Stimulated activated CD4-positive, alpha-beta T cell treated with anti-CD3 and anti-CD28 coated beads, Interleukin-15, amount 100 ng/mL, for 48 hours (primary cell): Measurements from ENCODE around the gene WTIP.
"Not testable (repeated sequence)": the region's sequence is repeated elsewhere in the genome, so short reads cannot be mapped to it uniquely, and the experiment has no call there.

Experiments used
- DNase-seq, 2 donors: peaks; one replicate each; pipeline ENCODE4 v3.0.0-alpha.2; 2020; ENCODE audit warnings: low read depth in 2 of 2

WTIP gene

DNA sequence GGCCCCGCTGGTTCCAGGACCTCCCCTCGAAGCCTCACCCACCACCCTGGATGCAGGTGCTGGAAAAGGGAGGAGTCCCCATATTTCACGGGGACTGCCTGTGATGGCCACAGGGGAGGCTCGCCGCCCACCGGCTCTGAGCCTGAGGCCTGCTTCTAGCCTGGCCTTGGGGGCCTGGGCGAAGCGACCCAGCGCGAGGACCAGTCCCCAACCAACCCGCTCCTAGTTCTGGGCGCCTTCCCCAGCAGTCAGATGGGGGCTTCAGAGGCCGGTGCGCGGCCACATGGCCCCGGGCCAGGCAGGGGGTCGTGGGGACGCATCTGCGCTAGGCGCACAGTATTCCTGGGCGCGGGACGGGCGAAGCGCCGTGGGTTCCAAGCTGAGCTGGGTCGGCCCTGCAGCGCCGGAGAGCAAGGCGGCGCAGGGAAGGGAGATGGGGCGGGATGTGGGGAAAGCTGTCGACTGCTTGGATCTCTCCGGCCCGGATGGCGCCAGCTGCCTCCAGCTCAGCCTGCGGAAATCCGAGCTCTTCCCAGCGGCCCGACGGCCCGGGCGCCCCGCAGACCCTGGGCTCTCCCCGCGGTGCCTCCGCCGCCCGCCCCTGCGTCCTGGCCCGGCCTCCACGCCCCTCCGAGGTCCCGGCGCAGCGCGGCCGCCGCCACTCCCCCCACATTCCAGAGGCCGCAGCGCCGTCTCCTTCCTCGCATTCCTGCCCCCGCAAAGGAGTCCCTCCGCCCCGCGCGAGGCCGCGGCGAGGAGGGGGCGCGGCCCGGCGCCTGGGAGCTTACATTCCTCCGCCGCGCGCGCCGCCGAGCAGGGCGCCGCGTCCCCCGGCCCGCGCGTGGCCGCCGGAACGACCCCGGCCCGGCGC, at the start of gene WTIP:
WTIP (plus strand) TSS at position 788 of the 871 bp plus-strand sequence. CDS start 217 bp downstream, outside the sequence.
- DNase-seq: no peak

DNA sequence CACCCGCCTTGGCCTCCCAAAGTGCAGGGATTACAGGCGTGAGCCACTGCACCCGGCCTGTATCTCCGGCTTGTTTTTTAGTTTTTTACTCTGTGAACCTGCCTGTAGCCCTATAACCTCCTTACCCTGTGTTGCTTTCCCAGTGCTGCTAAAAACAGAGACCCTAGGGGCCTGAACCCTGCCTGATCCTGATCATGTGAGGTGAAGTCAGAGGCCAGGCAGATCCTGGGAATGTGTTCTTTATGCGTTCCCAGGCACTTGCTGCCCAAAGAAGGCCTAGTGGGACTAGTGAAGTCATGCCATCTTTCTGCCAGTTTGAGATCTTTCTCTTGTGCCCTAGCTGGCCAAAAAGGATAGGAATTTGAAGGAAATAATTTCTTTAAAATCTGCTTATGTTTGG, 48.8 kb upstream of the WTIP start:
- DNase-seq: no peak

DNA sequence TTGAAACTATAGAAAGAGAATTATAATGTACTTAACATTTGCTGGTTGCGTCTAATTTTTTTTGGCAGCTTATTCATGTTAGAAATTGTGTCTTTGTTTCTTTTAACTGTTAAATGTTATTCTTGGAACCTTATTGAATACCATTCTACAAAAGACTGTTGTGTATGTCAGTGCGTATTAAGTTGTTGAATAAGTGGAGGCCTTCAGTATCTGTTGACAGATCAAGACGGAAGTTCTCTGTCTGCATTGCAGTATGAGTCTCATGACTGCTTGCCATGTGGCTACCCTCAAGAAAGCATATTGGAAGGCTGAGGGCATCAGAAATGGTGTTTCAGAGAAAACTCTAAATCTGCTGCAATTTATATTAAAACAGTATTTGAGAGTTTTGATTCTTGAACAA, 44.8 kb upstream of the WTIP start:
- DNase-seq: no peak

DNA sequence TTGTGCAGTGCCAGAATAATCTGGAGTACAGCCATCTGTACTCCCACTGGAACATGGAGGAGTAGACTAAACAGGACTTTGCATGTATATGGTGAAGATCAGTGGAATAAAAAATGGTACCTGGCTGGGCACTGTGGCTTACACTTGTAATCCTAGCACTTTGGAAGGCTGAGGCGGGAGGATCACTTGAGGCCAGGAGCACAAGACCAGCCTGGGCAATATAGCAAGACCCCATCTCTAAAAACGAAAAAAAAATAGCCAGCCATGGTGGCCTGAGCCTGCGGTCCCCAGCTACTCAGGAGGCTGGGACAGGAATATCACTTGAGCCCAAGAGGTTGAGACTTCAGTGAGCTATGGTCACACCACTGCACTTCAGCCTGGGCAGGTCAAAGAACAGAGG, 33.4 kb upstream of the WTIP start:
- DNase-seq: no peak

DNA sequence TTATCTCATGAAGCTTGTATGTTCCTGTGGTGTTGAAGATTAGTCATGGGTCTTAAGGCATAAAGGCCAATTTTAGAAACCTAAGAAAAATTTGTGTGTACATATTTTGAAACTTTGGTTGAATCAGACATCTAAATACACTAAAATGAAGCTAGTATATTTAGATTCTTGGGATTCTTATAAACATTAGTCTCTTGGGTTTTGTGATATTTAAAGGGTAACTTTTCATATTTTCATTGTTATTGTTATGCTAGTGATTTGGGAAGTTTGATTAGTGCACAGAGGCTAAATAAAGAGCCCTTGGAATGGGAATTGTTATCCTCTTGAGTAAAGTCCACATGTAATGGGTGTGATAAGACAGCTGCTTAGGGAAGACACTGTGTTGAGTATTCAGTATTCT, 28.8 kb upstream of the WTIP start:
- DNase-seq: no peak

DNA sequence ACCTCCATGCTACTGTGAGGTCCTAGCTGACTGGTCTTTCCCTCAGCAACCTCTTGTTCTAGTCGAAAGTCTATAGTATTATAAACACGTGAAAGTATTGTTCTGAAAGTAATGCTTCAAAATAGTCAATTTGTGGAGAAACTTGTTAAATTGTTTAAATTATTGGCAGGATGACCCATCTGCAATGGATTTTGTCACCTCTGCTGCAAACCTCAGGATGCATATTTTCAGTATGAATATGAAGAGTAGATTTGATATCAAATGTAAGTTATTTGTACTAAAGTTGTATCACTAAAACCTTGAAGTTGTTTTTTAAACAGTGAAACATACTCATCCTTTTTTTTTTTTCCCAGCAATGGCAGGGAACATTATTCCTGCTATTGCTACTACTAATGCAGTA, 27.5 kb upstream of the WTIP start:
- no peak for DNase-seq

DNA sequence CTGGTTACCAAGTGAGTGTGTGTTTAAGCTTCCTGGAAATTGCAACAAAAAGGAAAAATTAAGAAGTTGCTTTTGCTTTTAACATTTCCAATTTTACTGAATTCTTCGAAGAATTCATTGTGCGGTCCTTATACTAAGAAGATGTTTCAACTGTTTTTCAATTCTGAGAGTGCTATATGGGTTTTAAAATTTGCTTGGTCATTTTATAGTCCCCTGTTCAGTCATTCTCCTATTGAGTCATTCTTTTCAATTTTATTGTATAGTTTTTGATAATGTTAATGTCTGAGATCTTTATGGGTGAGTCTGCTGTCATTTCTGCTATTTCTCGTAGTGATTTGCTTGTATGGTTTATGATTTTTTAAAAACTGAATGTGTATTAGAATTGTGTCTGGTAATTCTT, 26.9 kb upstream of the WTIP start:
- DNase-seq: no peak

DNA sequence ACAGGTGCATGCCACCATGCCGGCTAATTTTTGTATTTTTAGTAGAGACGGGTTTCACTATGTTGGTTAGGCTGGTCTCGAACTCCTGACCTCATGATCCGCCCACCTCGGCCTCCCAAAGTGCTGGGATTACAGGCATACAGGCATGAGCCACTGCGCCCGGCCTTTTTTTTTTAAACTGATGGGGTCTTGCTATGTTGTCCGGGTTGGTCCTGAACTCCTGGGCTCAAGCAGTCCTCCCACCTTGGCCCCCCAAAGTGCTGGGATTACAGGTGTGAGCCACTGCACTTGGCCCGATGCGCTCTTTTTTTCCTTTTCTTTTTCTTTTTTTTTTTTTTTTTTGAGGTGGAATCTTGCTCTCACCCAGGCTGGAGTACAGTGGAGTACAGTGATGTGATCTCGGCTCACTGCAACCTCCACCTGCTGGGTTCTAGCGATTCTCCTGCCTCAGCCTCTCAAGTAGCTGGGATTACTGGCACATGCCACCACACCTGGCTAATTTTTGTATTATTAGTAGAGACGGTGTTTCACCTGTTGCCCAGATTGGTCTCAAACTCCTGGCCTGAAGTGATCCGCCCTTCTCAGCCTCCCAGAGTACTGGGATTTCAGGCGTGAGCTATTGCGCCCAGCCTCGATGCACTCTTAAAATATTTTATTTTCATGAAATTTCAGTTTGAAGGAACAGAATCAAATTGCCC, 25.6 kb upstream of the WTIP start:
- DNase-seq: not testable (repeated sequence)

DNA sequence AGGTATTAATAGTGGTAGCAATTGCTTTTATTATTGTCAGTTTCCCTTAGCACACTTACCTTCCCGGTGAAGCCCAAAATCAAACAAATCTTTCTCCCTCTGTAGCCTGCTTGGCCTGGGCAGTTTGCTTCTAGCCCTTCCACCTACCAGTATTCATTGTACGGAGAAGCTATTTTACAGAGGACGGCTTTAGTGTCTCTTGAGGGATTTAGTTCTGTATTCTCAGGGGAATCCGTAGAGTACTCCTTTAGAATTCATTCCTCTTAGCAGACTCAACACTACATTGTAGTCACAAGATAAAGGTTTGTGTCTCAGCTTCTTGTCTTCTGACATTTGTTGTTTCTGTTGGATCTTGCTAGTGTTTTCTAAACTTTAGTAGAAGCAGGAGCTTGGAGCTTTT, 24.1 kb upstream of the WTIP start:
- DNase-seq: no peak

DNA sequence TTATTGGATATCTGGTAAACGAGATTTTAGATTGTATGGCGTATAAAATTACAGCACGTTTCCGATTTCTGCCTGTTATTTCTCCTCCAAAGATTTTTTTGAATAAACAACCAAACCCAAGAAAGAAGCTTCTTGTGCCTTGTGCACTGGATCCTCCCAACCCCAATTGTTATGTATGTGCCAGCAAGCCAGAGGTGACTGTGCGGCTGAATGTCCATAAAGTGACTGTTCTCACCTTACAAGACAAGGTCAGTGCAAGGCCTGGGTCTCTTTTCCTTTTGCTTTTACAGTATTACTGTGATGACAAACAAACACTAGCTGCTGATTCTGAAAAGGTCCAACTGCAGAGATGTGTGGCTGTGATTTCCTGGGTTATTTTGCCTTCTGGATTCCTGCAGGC, 22.9 kb upstream of the WTIP start:
- DNase-seq: no peak

DNA sequence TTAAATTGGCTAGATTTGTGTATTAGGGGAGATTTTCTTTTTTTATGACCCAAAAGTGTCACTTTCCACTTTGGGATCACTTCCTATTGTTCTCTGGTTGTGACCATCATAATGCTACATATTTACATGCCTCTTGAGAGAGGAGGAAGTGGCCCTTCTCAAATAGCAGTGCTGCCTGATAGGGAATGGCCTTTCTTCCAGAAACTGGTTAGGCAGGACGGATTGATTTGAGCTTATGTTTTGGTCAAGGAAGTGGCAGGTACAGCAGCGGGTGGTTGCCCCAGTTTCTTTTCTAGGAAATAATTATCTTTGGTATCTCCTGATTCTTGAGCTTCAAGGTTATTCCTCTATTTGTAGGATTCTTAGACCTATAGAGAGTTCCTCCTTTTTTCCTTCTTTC, 21.9 kb upstream of the WTIP start:
- no peak for DNase-seq

DNA sequence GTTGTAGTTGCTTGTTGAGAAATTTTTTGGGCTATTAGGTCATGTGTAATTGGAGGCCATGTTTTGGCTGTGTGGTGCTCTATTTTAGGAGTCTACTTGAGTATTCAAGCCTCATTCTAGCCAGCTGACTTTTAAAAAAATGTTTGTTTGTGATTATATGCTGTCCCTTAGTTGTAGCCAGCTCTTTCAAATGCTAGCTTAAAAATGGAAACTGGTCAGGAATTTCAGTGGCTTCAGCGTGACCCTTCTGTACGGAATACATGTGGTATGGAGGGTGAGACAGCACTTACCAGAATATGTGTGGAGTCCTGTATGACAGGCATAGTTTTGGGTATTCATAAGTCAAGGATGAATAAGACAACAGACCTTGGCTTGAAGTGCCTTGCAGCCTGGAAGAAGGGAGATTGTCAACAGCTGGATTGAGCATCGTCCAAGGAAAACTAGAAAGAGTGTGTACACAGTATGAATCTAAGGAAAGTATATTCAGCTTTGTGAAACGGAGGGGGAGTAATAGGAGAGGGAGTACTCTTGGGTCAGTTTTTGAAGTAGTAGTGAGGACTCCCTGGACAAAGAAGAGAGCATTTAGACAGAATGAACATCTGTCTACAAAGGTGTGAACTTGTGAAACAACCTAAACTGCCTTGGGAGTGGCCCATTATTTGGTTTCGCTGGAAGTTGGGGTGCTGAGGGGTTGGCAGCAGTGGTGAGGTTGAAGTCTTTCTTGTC, 20.0 kb upstream of the WTIP start:
- DNase-seq: no peak

DNA sequence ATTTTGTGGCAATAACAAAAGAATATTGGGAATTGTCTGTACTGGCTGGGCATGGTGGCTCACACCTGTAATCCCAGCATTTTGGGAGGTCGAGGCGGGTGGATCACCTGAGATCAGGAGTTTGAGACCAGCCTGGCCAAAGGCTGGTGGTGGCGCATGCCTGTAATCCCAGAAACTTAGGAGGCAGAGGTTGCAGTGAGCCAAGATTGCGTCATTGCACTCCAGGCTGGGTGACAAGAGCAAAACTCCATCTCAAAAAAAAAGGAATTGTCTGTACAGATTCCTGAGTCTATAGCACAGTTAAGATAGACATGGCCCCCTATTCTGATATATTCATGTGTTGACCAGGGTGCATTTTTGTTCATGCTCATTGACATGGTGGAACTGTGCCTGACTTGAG, 16.8 kb upstream of the WTIP start:
- DNase-seq: not testable (repeated sequence)

DNA sequence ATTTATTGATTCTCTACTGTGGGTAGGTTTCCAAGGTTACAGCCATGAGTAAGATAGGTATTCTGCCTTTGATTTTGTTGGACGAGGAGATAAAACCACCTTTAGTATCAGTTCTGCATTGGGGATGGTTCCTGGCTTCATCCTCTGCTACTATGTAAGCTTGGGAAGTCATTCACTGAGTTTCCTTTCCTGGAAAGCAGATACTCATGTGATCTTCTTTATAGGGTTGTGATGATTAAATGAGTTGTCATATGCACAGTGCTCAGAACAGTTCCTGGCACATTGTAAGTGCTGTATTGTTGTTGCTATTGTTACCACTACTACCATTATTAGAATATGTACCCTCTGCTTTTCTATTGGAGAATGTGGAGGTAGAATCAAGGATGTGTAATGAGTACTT, 13.1 kb upstream of the WTIP start:
- DNase-seq: no peak

DNA sequence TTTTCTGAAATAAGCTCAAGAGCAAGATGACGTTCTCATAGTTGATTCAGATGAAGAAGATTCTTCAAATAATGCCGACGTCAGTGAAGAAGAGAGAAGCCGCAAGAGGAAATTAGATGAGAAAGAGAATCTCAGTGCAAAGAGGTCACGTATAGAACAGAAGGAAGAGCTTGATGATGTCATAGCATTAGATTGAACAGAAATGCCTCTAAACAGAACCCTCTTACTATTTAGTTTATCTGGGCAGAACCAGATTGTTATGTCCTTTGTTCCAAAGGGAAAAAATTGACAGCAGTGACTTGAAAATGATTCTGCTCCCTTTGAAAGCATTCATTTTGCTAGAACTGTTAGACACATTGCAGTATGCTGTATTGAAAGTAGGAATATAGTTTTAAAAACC, 12.5 kb upstream of the WTIP start:
- DNase-seq: not testable (repeated sequence)

DNA sequence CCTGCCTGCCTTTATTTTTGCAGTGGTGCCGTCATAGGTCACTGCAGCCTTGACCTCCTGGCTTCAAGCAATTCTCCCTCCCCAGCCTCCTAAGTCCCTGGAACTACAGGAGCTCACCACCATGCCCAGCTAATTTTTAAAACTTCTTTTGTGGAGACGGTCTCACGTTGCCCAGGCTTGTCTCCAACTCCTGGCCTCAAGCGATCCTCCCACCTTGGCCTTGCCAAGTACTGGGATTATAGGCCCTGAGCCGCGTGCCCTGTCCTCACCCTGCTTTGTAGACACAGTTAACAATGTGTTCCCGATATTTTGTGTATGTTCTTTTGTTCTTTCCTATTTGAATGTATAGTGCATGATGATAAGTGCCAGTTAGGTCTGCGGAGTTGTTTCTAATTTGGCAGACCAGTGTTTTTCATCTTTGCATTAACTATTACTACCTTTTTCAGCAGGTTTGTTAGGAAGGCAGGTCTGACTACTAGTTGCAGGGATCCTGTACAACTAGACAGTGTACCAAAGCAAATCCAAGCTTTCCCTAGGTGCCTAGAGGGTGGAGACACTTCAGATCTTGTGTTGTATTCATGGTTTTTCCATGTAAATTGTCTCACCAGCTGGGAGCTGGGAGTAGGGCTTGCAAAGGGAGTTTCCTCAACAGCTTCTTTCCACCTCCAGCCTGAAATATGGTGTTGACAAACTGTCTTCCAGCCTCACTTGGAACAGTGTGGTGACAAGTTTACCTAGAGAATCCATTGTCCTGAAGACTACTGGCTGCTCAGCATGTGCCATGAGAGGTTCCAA, 9.5 kb upstream of the WTIP start:
- no peak for DNase-seq

DNA sequence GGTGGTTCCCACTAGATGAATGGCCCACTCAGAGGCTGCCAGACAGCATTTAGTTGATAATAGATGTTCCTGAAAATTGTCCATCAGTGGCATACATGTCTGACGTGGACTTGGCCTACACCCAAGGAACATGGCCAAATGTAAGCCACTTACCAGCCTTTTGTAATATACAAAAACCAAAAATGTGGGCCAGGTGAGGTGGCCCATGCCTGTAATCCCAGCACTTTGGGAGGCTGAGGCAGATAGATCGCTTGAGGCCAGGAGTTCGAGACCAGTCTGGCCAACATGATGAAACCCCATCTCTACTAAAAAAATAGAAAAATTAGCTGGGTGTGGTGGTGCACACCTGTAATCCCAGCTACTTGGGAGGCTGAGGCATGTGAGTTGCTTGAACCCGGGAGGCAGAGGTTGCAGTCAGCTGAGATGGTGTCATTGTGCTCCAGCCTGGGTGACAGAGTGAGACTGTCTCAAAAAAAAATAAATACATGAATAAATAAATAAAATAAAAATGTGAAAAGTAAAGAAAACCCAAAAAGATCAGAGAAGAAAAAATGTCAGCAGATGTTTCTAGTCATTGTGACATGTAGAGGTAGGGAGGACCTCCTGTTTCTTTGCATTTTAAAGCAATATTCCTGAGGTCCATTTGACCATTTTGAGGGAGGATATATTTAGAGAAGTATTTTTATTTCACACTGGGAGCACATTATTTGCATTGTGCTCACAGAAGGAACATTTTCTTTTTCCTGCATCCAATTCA, 7.1 kb upstream of the WTIP start:
- no peak for DNase-seq

DNA sequence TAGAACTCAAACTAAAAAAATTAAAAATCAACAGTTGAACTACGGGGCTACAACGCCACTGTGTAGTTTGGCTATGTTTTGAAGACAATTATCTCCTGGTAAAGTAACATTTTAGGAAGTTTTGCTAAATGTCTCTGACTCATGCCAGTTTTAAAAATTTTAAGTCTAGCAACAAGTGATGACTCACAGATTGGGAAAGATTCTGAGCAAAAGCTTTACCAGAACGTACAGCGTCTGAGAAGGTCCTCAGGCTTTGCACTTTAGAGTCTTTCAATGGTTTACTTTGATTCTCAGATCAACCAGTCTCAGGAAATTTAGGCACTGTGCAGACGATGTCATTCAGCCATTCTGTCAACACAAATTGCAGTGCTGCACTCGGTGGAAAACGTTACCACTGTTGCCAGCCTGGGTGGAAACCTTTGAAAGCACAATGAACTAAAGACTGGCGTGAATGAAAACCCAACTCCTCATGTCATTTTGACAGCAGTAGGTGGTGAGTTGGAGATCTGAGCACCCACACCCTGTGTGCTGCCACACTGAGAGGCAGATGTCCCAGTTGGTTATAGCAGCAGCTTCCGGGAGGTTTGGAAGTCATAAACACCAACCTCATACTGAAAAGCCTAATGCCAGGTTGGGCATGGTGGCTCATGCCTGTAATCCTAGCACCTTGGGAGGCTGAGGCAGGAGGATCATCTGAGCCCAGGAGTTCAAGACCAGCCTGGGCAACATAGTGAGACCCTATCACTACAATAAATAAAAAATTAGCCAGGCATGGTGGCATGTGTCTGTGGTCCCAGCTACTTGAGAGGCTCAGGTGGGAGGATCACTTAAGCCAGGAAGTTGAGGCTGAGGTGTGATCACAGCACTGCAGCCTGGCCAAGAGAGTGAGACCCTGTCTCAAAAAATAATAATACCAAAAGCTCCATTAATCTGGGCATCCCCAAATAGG, 6.3 kb upstream of the WTIP start:
- DNase-seq: peak in 1 of 2 donors; percentile 12

DNA sequence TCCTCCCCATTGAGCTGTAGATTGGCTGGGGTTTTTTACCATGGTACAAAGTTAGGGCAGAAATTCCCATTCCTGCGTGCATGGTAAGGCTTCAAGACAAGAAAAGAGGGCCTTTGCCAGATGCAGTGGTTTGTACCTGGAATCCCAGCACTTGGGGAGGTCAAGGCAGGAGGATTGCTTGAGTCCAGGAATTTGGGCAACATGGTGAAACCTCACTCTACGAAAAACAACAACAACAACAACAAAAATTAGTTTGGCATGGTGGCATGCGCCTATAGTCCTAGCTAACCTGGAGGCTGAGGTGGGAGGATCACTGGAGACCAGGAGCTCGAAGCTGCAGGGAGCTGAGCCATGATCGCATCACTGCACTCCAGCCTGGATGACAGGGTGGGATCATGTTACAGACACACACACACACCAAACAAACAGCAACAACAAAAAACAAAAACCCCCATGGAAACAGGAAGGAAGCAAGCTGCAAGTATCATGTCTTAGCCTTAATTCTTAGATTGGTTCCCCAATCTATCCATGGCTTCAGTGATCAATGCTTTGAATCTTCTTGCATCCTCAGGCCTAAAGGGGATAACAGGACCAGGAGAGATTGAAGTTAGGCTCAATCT, 5.5 kb upstream of the WTIP start:
- DNase-seq: no peak
